Liver (tissue), 9 donors: ENCODE data around the gene NBAS. TPM values are rescaled to one million over a fixed set of nuclear protein-coding genes. Genes with fewer than 3 reads are reported as not detected.

Experiments
- DNase-seq: peaks from one replicate; pipeline ENCODE4 v3.0.0-alpha.2; 2017; ENCODE audit warnings: low spot score
- H3K27ac ChIP-seq, 2 donors: one replicate each; pipeline ENCODE4 v1.7.0; 2013; ENCODE audit warnings: inconsistent platforms in 2 of 2, low read length in 2 of 2, control low read depth in 1 of 2, low read depth in 1 of 2, mild to moderate bottlenecking in 1 of 2
- H3K27me3 ChIP-seq, 4 donors: one replicate each; pipeline versions ENCODE4 v1.6.1 to v1.7.0; 2013; ENCODE audit warnings: low read length in 3 of 4, inconsistent platforms in 1 of 4, mild to moderate bottlenecking in 1 of 4, moderate library complexity in 1 of 4; ENCODE audit not compliant: control insufficient read depth in 4 of 4, insufficient read depth in 4 of 4
- H3K36me3 ChIP-seq, 4 donors: one replicate each; pipeline versions ENCODE4 v1.6.1 to v1.7.0; 2013; ENCODE audit warnings: low read length in 3 of 4, mild to moderate bottlenecking in 3 of 4, low read depth in 1 of 4, moderate library complexity in 1 of 4; ENCODE audit not compliant: control insufficient read depth in 4 of 4, insufficient read depth in 3 of 4
- H3K4me1 ChIP-seq, 4 donors: one replicate each; pipeline versions ENCODE4 v1.6.1 to v1.7.0; 2013; ENCODE audit warnings: low read length in 3 of 4, mild to moderate bottlenecking in 3 of 4, moderate library complexity in 1 of 4; ENCODE audit not compliant: control insufficient read depth in 4 of 4, insufficient read depth in 4 of 4
- H3K4me3 ChIP-seq, 3 donors: one replicate each; pipeline versions ENCODE4 v1.6.1 to v1.7.0; 2013; ENCODE audit warnings: low read length in 3 of 3, control low read depth in 1 of 3, low read depth in 1 of 3, mild to moderate bottlenecking in 1 of 3
- H3K9ac ChIP-seq, 2 donors: one replicate each; pipeline ENCODE4 v1.7.0; 2013; ENCODE audit warnings: low read length in 2 of 2, mild to moderate bottlenecking in 2 of 2, moderate library complexity in 2 of 2, control low read depth in 1 of 2, low read depth in 1 of 2
- H3K9me3 ChIP-seq, 4 donors: one replicate each; pipeline versions ENCODE4 v1.6.1 to v1.7.0; 2013; ENCODE audit warnings: low read length in 3 of 4; ENCODE audit not compliant: control insufficient read depth in 4 of 4
- EGR1 ChIP-seq, 2 donors: IDR thresholded peaks; 2 replicates each; pipeline ENCODE4 v1.6.1; 2016 to 2018; ENCODE audit warnings: antibody characterized with exemption in 2 of 2, low read depth in 2 of 2
- FOXA1 ChIP-seq: IDR thresholded peaks from 2 replicates; pipeline ENCODE4 v1.6.1; 2016; ENCODE audit warnings: antibody characterized with exemption
- FOXA2 ChIP-seq: IDR thresholded peaks from 2 replicates; pipeline ENCODE4 v1.6.1; 2016; ENCODE audit warnings: antibody characterized with exemption
- GABPA ChIP-seq, 2 donors: IDR thresholded peaks in 1 of 2; conservative IDR thresholded peaks in 1 of 2; 2 replicates each; pipeline ENCODE4 v1.6.1; 2016; ENCODE audit warnings: antibody characterized with exemption in 2 of 2, mild to moderate bottlenecking in 1 of 2, moderate library complexity in 1 of 2
- HNF4A ChIP-seq, 2 donors: conservative IDR thresholded peaks; 2 replicates each; pipeline ENCODE4 v1.6.1; 2016; ENCODE audit warnings: antibody characterized with exemption in 2 of 2, mild to moderate bottlenecking in 2 of 2
- HNF4G ChIP-seq: IDR thresholded peaks from 2 replicates; pipeline ENCODE4 v1.6.1; 2016; ENCODE audit warnings: antibody characterized with exemption
- JUND ChIP-seq, 2 donors: IDR thresholded peaks; 2 replicates each; pipeline ENCODE4 v1.6.1; 2016; ENCODE audit warnings: antibody characterized with exemption in 2 of 2
- NR2F2 ChIP-seq: IDR thresholded peaks from 2 replicates; pipeline ENCODE4 v1.6.1; 2016; ENCODE audit warnings: antibody characterized with exemption
- RAD21 ChIP-seq, 2 donors: IDR thresholded peaks; 2 replicates each; pipeline ENCODE4 v1.6.1; 2016; ENCODE audit warnings: antibody characterized with exemption in 2 of 2, mild to moderate bottlenecking in 2 of 2
- RXRA ChIP-seq, 2 donors: IDR thresholded peaks; 2 replicates each; pipeline ENCODE4 v1.6.1; 2017 to 2018; ENCODE audit warnings: antibody characterized with exemption in 2 of 2, mild to moderate bottlenecking in 1 of 2
- SP1 ChIP-seq: IDR thresholded peaks from 2 replicates; pipeline ENCODE4 v1.6.1; 2018; ENCODE audit warnings: antibody characterized with exemption, mild to moderate bottlenecking
- TAF1 ChIP-seq: conservative IDR thresholded peaks from 2 replicates; pipeline ENCODE4 v1.6.1; 2016; ENCODE audit warnings: antibody characterized with exemption, mild to moderate bottlenecking
- YY1 ChIP-seq: IDR thresholded peaks from 2 replicates; pipeline ENCODE4 v1.6.1; 2016; ENCODE audit warnings: antibody characterized with exemption, mild to moderate bottlenecking
- WGBS: extraction: QIAGEN DNeasy Blood & Tissue Kit; methylation state at CpG from one replicate; pipeline ENCODE4 v1.1.7; 2013; 5-methylcytosine and 5-hydroxymethylcytosine counted together
- polyA plus RNA-seq, 2 donors: library from polyadenylated mRNA; stranded (reverse) in 1 of 2; unstranded in 1 of 2; fragments of 200-250 nt in 1 of 2; fragments of >200 nt in 1 of 2; fragmentation: Nextera tagmentation in 1 of 2; extraction: Ambion mirVana in 1 of 2; gene quantifications; one replicate each; pipeline versions ENCODE4 v1.2.1 to v1.2.3, GENCODE V29; 2013 to 2015
- total RNA-seq, 2 donors: library from RNA; depleted of rRNA; stranded (reverse); fragments of >200 nt; gene quantifications; one replicate each; pipeline ENCODE4 v1.2.3, GENCODE V29; 2014
- TF ChIP-seq, protein P1 (sequence below): IDR thresholded peaks from 2 replicates; pipeline ENCODE4 v1.6.1; 2016; ENCODE audit warnings: antibody characterized with exemption
- TF ChIP-seq, protein P2 (sequence below): fragments of 150-350 bp; IDR thresholded peaks from 2 replicates; pipeline ENCODE4 v1.5.1; 2017; ENCODE audit warnings: improper control_type of control experiment, low read depth, low read length; ENCODE audit not compliant: missing input control
- TF ChIP-seq, protein P3 (sequence below): IDR thresholded peaks from 2 replicates; pipeline ENCODE4 v1.6.1; 2016; ENCODE audit warnings: antibody characterized with exemption, mild to moderate bottlenecking
- TF ChIP-seq, protein P4 (sequence below): IDR thresholded peaks from 2 replicates; pipeline ENCODE4 v1.6.1; 2016; ENCODE audit warnings: antibody characterized with exemption
- TF ChIP-seq, protein P5 (sequence below): IDR thresholded peaks from 2 replicates; pipeline ENCODE4 v1.6.1; 2016; ENCODE audit warnings: antibody characterized with exemption
- donor health status: healthy.
- donor health status: healthy.
- donor health status: healthy.
- donor health status: healthy.
- donor health status: healthy.

Gene NBAS
- total and polyA plus RNA-seq, 4 donors = 10.5 to 40.0 (median 18.9) TPM

DNA sequence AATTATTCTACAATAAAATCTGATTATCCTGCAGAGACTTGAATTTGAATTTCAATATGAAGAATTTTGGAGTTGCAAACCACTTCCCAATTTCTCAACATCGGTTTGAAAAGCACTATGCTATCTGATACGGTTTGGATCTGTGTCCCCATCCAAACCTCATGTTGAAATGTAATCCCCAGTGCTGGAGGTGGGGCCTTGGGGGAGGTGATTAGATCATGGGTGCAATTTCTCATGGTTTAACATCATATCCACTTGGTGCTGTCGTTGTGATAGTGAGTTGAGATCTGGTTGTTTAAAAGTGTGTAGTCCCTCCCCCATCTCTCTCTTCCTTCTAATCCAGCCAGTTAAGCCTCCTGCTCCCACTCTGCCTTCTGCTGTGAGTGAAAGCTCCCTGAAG, 205.7 kb downstream of the NBAS start:
- 91% methylated on average over 3 of the region's 3 CpGs for WGBS
- Histone ChIP-seq H3K9ac (no peak overlapping the region), H3K4me1 (no peaks in the 10 kb centered on the region), H3K4me3 (no peak overlapping the region), H3K9me3 (no peaks in the 10 kb centered on the region), H3K36me3 (peaks cover 2 to 5% (median 5%) of the 10 kb centered on the region in 4 donors), H3K27ac (no peak overlapping the region), H3K27me3 (no peaks in the 10 kb centered on the region)
- no peak for DNase-seq
- no peak for TF ChIP-seq JUND (IDR thresholded peaks at IDR 0.05)
- no peak for TF ChIP-seq FOXA2
- no peak for TF ChIP-seq RXRA (IDR thresholded peaks at IDR 0.05)
- TF ChIP-seq, protein P1, sequence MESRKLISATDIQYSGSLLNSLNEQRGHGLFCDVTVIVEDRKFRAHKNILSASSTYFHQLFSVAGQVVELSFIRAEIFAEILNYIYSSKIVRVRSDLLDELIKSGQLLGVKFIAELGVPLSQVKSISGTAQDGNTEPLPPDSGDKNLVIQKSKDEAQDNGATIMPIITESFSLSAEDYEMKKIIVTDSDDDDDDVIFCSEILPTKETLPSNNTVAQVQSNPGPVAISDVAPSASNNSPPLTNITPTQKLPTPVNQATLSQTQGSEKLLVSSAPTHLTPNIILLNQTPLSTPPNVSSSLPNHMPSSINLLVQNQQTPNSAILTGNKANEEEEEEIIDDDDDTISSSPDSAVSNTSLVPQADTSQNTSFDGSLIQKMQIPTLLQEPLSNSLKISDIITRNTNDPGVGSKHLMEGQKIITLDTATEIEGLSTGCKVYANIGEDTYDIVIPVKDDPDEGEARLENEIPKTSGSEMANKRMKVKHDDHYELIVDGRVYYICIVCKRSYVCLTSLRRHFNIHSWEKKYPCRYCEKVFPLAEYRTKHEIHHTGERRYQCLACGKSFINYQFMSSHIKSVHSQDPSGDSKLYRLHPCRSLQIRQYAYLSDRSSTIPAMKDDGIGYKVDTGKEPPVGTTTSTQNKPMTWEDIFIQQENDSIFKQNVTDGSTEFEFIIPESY = no peak
- no peak for TF ChIP-seq NR2F2
- no peak for TF ChIP-seq GABPA (IDR thresholded peaks at IDR 0.05 in 1 of 2, conservative IDR thresholded peaks at IDR 0.05 in 1 of 2)
- TF ChIP-seq, protein P2, sequence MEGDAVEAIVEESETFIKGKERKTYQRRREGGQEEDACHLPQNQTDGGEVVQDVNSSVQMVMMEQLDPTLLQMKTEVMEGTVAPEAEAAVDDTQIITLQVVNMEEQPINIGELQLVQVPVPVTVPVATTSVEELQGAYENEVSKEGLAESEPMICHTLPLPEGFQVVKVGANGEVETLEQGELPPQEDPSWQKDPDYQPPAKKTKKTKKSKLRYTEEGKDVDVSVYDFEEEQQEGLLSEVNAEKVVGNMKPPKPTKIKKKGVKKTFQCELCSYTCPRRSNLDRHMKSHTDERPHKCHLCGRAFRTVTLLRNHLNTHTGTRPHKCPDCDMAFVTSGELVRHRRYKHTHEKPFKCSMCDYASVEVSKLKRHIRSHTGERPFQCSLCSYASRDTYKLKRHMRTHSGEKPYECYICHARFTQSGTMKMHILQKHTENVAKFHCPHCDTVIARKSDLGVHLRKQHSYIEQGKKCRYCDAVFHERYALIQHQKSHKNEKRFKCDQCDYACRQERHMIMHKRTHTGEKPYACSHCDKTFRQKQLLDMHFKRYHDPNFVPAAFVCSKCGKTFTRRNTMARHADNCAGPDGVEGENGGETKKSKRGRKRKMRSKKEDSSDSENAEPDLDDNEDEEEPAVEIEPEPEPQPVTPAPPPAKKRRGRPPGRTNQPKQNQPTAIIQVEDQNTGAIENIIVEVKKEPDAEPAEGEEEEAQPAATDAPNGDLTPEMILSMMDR = no peak
- TF ChIP-seq, protein P3, sequence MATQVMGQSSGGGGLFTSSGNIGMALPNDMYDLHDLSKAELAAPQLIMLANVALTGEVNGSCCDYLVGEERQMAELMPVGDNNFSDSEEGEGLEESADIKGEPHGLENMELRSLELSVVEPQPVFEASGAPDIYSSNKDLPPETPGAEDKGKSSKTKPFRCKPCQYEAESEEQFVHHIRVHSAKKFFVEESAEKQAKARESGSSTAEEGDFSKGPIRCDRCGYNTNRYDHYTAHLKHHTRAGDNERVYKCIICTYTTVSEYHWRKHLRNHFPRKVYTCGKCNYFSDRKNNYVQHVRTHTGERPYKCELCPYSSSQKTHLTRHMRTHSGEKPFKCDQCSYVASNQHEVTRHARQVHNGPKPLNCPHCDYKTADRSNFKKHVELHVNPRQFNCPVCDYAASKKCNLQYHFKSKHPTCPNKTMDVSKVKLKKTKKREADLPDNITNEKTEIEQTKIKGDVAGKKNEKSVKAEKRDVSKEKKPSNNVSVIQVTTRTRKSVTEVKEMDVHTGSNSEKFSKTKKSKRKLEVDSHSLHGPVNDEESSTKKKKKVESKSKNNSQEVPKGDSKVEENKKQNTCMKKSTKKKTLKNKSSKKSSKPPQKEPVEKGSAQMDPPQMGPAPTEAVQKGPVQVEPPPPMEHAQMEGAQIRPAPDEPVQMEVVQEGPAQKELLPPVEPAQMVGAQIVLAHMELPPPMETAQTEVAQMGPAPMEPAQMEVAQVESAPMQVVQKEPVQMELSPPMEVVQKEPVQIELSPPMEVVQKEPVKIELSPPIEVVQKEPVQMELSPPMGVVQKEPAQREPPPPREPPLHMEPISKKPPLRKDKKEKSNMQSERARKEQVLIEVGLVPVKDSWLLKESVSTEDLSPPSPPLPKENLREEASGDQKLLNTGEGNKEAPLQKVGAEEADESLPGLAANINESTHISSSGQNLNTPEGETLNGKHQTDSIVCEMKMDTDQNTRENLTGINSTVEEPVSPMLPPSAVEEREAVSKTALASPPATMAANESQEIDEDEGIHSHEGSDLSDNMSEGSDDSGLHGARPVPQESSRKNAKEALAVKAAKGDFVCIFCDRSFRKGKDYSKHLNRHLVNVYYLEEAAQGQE = no peak
- TF ChIP-seq TAF1 = no peak
- no peak for TF ChIP-seq FOXA1
- no peak for TF ChIP-seq HNF4G
- TF ChIP-seq EGR1 (IDR thresholded peaks at IDR 0.05; ENCODE audit: low read depth in 2 of 2) = no peak
- TF ChIP-seq RAD21 (IDR thresholded peaks at IDR 0.05) = no peak
- TF ChIP-seq YY1 = no peak
- TF ChIP-seq, protein P4, sequence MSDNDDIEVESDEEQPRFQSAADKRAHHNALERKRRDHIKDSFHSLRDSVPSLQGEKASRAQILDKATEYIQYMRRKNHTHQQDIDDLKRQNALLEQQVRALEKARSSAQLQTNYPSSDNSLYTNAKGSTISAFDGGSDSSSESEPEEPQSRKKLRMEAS = no peak
- TF ChIP-seq HNF4A (conservative IDR thresholded peaks at IDR 0.05) = no peak
- TF ChIP-seq, protein P5, sequence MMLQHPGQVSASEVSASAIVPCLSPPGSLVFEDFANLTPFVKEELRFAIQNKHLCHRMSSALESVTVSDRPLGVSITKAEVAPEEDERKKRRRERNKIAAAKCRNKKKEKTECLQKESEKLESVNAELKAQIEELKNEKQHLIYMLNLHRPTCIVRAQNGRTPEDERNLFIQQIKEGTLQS = no peak
- no peak for TF ChIP-seq SP1
